ENCODE data around the gene GP1BA. TPM values are rescaled to one million over a fixed set of nuclear protein-coding genes. Genes with fewer than 3 reads are reported as not detected.

Gene GP1BA
- total RNA-seq, 1 experiment from 2014 or later, result not detected

- intact Hi-C loops (cut with micrococcal nuclease; ENCODE audit: unreplicated experiment), result no loop called here
- Histone ChIP-seq H4K20me1 (ENCODE audit: insufficient read depth) (no peaks in the 10 kb centered on the region), H3K79me2 (ENCODE audit: low read depth) (peaks cover 41% of the 10 kb centered on the region), H2AFZ (no peak overlapping the region), H3F3A (ENCODE audit: insufficient read depth, low read depth) (peaks cover 53% of the 10 kb centered on the region), H3K27ac (no peak overlapping the region), H3K27me3 (ENCODE audit: insufficient read depth, low read depth) (no peaks in the 10 kb centered on the region), H3K9me2 (ENCODE audit: insufficient read depth) (no peaks in the 10 kb centered on the region), H3K4me1 (replicated peaks; ENCODE audit: insufficient read depth) (peaks cover 25% of the 10 kb centered on the region), H3K4me3 (no peak overlapping the region), H3K36me3 (ENCODE audit: low read depth) (no peaks in the 10 kb centered on the region; the same call in 1 of the 2 replicates), H3K9me3 (ENCODE audit: insufficient read depth, low read depth) (no peaks in the 10 kb centered on the region), H3K4me2 (no peak overlapping the region)
- no peak for TF ChIP-seq EZH2 (IDR thresholded peaks at IDR 0.05; ENCODE audit: low read depth)
- no peak for TF ChIP-seq CTCF (conservative IDR thresholded peaks at IDR 0.05)
- no TSS peak for BruUV-seq (replicated peaks)
- DNase-seq, result peak in 1 of 2 experiments; percentile 24
- POLR2A ChIA-PET (ENCODE audit: unreplicated experiment), result interaction anchor here (0.6 to 0.7 kb wide), 2 partner anchors 17 to 52 kb away, joined by 3 read pairs; partner anchors contain the start of gene PFN1
- CTCF ChIA-PET, result interaction anchor here (1.1 to 2.5 kb wide), 2 partner anchors 13 to 56 kb away, joined by 4 to 16 read pairs; no protein-coding TSS in a partner anchor
These were observed 33.4 kb downstream of the GP1BA start for GRCh38 chr17:4965311-4965986.

- Histone ChIP-seq H3K36me3 (ENCODE audit: low read depth) (no peaks in the 10 kb centered on the region; the same call in 1 of the 2 replicates), H3K4me2 (peak overlapping the region; percentile 96), H3K4me3 (peak overlapping the region; percentile 72), H2AFZ (peak overlapping the region; percentile 71), H3K27me3 (ENCODE audit: insufficient read depth, low read depth) (no peaks in the 10 kb centered on the region), H3F3A (ENCODE audit: insufficient read depth, low read depth) (peaks cover 59% of the 10 kb centered on the region), H3K79me2 (ENCODE audit: low read depth) (peaks cover 50% of the 10 kb centered on the region), H3K4me1 (replicated peaks; ENCODE audit: insufficient read depth) (peaks cover 25% of the 10 kb centered on the region), H3K9me3 (ENCODE audit: insufficient read depth, low read depth) (no peaks in the 10 kb centered on the region), H4K20me1 (ENCODE audit: insufficient read depth) (no peaks in the 10 kb centered on the region), H3K27ac (peak overlapping the region; percentile 95), H3K9me2 (ENCODE audit: insufficient read depth) (no peaks in the 10 kb centered on the region)
- POLR2A ChIA-PET (ENCODE audit: unreplicated experiment), result interaction anchor here (0.5 to 2.2 kb wide), 15 partner anchors 11 to 1881 kb away, joined by 3 to 42 read pairs (median 4); partner anchors contain the start of genes CYB5D2, PFN1, RNF167 and SLC25A11
- CTCF ChIA-PET, result interaction anchor here (0.6 to 2.5 kb wide), 4 partner anchors 14 to 58 kb away, joined by 3 to 16 read pairs (median 7); partner anchors contain the start of genes CAMTA2, RNF167 and SLC25A11
- peak; percentile 99 for DNase-seq
- TSS peak; percentile 39 for BruUV-seq (replicated peaks)
- intact Hi-C loops (cut with micrococcal nuclease; ENCODE audit: unreplicated experiment), result loop anchor here (1.0 kb wide), 5 partner anchors 18 to 58 kb away; partner anchors contain the start of genes CAMTA2, RNF167 and SLC25A11
- TF ChIP-seq EZH2 (IDR thresholded peaks at IDR 0.05; ENCODE audit: low read depth) (no peak), CTCF (conservative IDR thresholded peaks at IDR 0.05) (no peak)
These were observed 34.9 kb downstream of the GP1BA start for GRCh38 chr17:4966844-4967538.
